ENCODE measurements around the gene OLFML2B.
"Not testable (repeated sequence)": the region's sequence is repeated elsewhere in the genome, so short reads cannot be mapped to it uniquely, and the experiment has no call there.

OLFML2B gene

DNA sequence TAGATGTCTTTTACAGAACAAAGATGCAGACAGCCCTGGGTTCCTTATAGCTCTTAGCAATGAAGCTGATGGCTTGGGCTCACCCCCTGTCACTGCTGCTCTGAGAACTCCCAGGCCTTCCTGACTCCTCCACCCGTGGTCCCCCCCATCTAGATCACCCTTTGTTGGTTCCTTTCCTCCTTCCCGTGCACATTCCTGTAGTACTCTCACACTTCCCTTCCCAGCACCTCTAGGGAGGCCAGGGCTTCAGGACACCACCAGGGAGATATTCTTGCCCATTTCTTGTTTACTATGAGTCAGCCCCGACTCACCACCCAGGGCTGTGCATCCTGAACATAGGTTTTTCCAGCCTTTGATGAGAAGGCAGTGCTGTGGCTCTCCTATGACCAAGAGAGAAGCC lies 31.4 kb upstream of the OLFML2B start:
- no peak overlapping the region for H3K4me3 ChIP-seq (ENCODE audit: low read length)
- TF ChIP-seq CTCF (conservative IDR thresholded peaks at IDR 0.05; ENCODE audit: low read depth, low read length): no peak
- no peak for DNase-seq (ENCODE audit: low read depth)

GRCh38 chr1:162053949-162054348 lies 30.3 kb upstream of the OLFML2B start:
- not testable (repeated sequence) for DNase-seq (ENCODE audit: low read depth); H3K4me3 ChIP-seq (ENCODE audit: low read length)

- H3K4me3 ChIP-seq (ENCODE audit: low read length): no peak overlapping the region
- TF ChIP-seq CTCF (conservative IDR thresholded peaks at IDR 0.05; ENCODE audit: low read depth, low read length): no peak
- no peak for DNase-seq (ENCODE audit: low read depth)
These were observed 23.3 kb upstream of the OLFML2B start for GRCh38 chr1:162046921-162047320.

DNA sequence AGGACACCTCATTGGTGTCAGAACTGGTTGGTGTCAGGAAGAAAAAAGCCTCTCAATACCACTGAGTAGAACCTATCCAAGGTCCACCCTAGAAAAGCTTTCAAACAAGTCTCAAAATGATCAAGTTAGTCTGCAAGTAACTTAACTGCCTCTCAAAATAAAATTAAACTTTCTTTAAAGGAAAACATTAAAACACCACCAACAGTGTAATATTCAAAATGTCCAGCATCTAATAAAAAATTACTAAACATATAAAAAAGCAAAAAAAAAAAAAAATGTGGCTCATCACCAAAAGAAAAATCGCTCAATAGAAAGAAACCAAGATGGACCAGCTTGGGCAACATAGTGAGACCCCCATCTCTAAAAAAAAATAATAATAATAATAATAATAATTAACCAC lies 18.7 kb upstream of the OLFML2B start:
- no peak overlapping the region for H3K4me3 ChIP-seq (ENCODE audit: low read length)
- TF ChIP-seq CTCF (conservative IDR thresholded peaks at IDR 0.05; ENCODE audit: low read depth, low read length): no peak
- no peak for DNase-seq (ENCODE audit: low read depth)

DNA sequence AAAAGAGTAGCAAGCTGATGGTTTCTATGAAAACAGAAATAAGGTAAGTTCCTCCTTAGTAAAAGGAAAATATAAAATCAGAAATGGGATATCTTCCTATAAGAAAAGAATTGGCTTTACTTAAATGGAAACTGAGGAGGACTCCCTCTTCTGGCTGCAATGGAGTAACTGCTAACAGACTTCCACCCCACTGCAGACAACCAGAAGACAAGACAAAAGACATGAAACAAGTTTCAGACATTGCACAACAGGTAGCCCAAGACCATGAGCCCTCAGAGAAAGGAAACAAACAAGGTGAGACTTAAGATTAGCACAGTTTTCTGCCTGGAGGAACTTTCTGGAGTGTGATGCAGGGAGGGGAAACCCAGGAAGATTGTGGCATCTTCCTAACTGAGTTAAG lies 17.0 kb upstream of the OLFML2B start:
- H3K4me3 ChIP-seq (ENCODE audit: low read length): no peak overlapping the region
- no peak for DNase-seq (ENCODE audit: low read depth)
- peak; percentile 69 for TF ChIP-seq CTCF (conservative IDR thresholded peaks at IDR 0.05; ENCODE audit: low read depth, low read length)

- TF ChIP-seq CTCF (conservative IDR thresholded peaks at IDR 0.05; ENCODE audit: low read depth, low read length): no peak
- no peak overlapping the region for H3K4me3 ChIP-seq (ENCODE audit: low read length)
- DNase-seq (ENCODE audit: low read depth): no peak
These were observed 16.3 kb upstream of the OLFML2B start for GRCh38 chr1:162040001-162040400.

- DNase-seq (ENCODE audit: low read depth): no peak
- TF ChIP-seq CTCF (conservative IDR thresholded peaks at IDR 0.05; ENCODE audit: low read depth, low read length): no peak
- no peak overlapping the region for H3K4me3 ChIP-seq (ENCODE audit: low read length)
These were observed 15.0 kb upstream of the OLFML2B start for GRCh38 chr1:162038624-162039023.

- no peak for DNase-seq (ENCODE audit: low read depth)
- TF ChIP-seq CTCF (conservative IDR thresholded peaks at IDR 0.05; ENCODE audit: low read depth, low read length): no peak
- no peak overlapping the region for H3K4me3 ChIP-seq (ENCODE audit: low read length)
These were observed 12.5 kb upstream of the OLFML2B start for GRCh38 chr1:162036163-162036562.
